ENCODE data around the gene MSANTD4. TPM values are rescaled to one million over a fixed set of nuclear protein-coding genes. Genes with fewer than 3 reads are reported as not detected.

MSANTD4 gene
- total RNA-seq, 4 donors from 2014 or later = 31.3 to 39.6 (median 34.9) TPM

- Histone ChIP-seq H3K27ac (no peak overlapping the region), H3K4me3 (no peak overlapping the region), H3K9me3 (no peaks in the 10 kb centered on the region), H3K36me3 (no peaks in the 10 kb centered on the region), H3K4me1 (no peaks in the 10 kb centered on the region), H3K27me3 (no peaks in the 10 kb centered on the region)
- TF ChIP-seq CTCF (IDR thresholded peaks at IDR 0.05 in 4 of 5, conservative IDR thresholded peaks at IDR 0.05 in 1 of 5) (no peak), POLR2A (IDR thresholded peaks at IDR 0.05) (no peak)
- ATAC-seq (no peak), DNase-seq (no peak)
- intact Hi-C loops (cut with DNase I; ENCODE audit: low total_unique reads) (no loop called here), in situ Hi-C loops (cut with MboI; ENCODE audit: low sequenced_read_pairs in 4 of 4) (no loop called here)
These were observed 25.6 kb upstream of the MSANTD4 start for GRCh38 chr11:106047631-106048030.

GRCh38 chr11:106043540-106043939 lies 21.5 kb upstream of the MSANTD4 start:
- no peak for DNase-seq
- TF ChIP-seq POLR2A (IDR thresholded peaks at IDR 0.05) = no peak
- no peak for TF ChIP-seq CTCF (IDR thresholded peaks at IDR 0.05 in 4 of 5, conservative IDR thresholded peaks at IDR 0.05 in 1 of 5)
- in situ Hi-C loops (cut with MboI; ENCODE audit: low sequenced_read_pairs in 4 of 4) = no loop called here

GRCh38 chr11:106032861-106033260 lies 10.8 kb upstream of the MSANTD4 start:
- H3K27me3 ChIP-seq = peaks cover 0 to 3% (median 0%) of the 10 kb centered on the region in 3 donors
- no peaks in the 10 kb centered on the region for H3K9me3 ChIP-seq
- in situ Hi-C loops (cut with MboI; ENCODE audit: low sequenced_read_pairs in 4 of 4) (no loop called here), intact Hi-C loops (cut with DNase I; ENCODE audit: low total_unique reads) (no loop called here)
- H3K4me3 ChIP-seq = no peak overlapping the region
- H3K4me1 ChIP-seq = no peaks in the 10 kb centered on the region
- no peak overlapping the region for H3K27ac ChIP-seq
- no peaks in the 10 kb centered on the region for H3K36me3 ChIP-seq
- DNase-seq (no peak), ATAC-seq (no peak)
- TF ChIP-seq CTCF (IDR thresholded peaks at IDR 0.05 in 4 of 5, conservative IDR thresholded peaks at IDR 0.05 in 1 of 5) (no peak), POLR2A (IDR thresholded peaks at IDR 0.05) (no peak)

More at GRCh38 chr11:106043540-106043939, 21.5 kb upstream of the MSANTD4 start:
- no peak for ATAC-seq
- no peak overlapping the region for H3K4me3 ChIP-seq
- no peak overlapping the region for H3K27ac ChIP-seq
- no peaks in the 10 kb centered on the region for H3K9me3 ChIP-seq
- H3K4me1 ChIP-seq = no peaks in the 10 kb centered on the region
- intact Hi-C loops (cut with DNase I; ENCODE audit: low total_unique reads) = no loop called here
- H3K27me3 ChIP-seq = no peaks in the 10 kb centered on the region
- no peaks in the 10 kb centered on the region for H3K36me3 ChIP-seq

GRCh38 chr11:106031936-106032335 lies 9.9 kb upstream of the MSANTD4 start:
- in situ Hi-C loops (cut with MboI; ENCODE audit: low sequenced_read_pairs in 4 of 4) = no loop called here
- no peak for ATAC-seq
- Histone ChIP-seq H3K36me3 (no peaks in the 10 kb centered on the region), H3K4me1 (no peaks in the 10 kb centered on the region), H3K9me3 (no peaks in the 10 kb centered on the region), H3K27me3 (peaks cover 0 to 3% (median 0%) of the 10 kb centered on the region in 3 donors), H3K4me3 (no peak overlapping the region), H3K27ac (no peak overlapping the region)
- intact Hi-C loops (cut with DNase I; ENCODE audit: low total_unique reads) = no loop called here
- TF ChIP-seq POLR2A (IDR thresholded peaks at IDR 0.05) (no peak), CTCF (IDR thresholded peaks at IDR 0.05 in 4 of 5, conservative IDR thresholded peaks at IDR 0.05 in 1 of 5) (no peak)
- no peak for DNase-seq

GRCh38 chr11:106031202-106031810 lies 9.3 kb upstream of the MSANTD4 start:
- Histone ChIP-seq H3K36me3 (no peaks in the 10 kb centered on the region), H3K4me1 (no peaks in the 10 kb centered on the region), H3K4me3 (no peak overlapping the region), H3K27me3 (peaks cover 0 to 3% (median 0%) of the 10 kb centered on the region in 3 donors), H3K27ac (no peak overlapping the region), H3K9me3 (no peaks in the 10 kb centered on the region)
- intact Hi-C loops (cut with DNase I; ENCODE audit: low total_unique reads) = no loop called here
- in situ Hi-C loops (cut with MboI; ENCODE audit: low sequenced_read_pairs in 4 of 4) = no loop called here
- ATAC-seq (no peak), DNase-seq (no peak)
- TF ChIP-seq CTCF (IDR thresholded peaks at IDR 0.05 in 4 of 5, conservative IDR thresholded peaks at IDR 0.05 in 1 of 5) (no peak), POLR2A (IDR thresholded peaks at IDR 0.05) (no peak)
